HG02981 (cell line): ENCODE data around the gene CKMT1A.
A peak's percentile ranks its signal among the peaks of the same experiment; 100 is the strongest.
"Not testable (repeated sequence)": the region's sequence is repeated elsewhere in the genome, so short reads cannot be mapped to it uniquely, and the experiment has no call there.

Source experiments
- ATAC-seq: cut with Tn5 transposase; IDR thresholded peaks from one replicate; pipeline ENCODE4 v1.9.1; 2021; ENCODE audit warnings: mild to moderate bottlenecking, moderate library complexity; ENCODE audit not compliant: unreplicated experiment

CKMT1A gene

GRCh38 chr15:43693148-43694022 is at the start of gene CKMT1A:
Gene CKMT1A (plus strand): TSS chr15:43693859. CDS start chr15:43694051, 192 bp downstream.
- ATAC-seq = not testable (repeated sequence)

- no peak for ATAC-seq
Measured at GRCh38 chr15:43648649-43649429, 44.8 kb upstream of the CKMT1A start, which contains the start of gene CATSPER2. Gene CATSPER2 (minus strand): TSS chr15:43648844. CDS start chr15:43648061, 783 bp downstream.

DNA sequence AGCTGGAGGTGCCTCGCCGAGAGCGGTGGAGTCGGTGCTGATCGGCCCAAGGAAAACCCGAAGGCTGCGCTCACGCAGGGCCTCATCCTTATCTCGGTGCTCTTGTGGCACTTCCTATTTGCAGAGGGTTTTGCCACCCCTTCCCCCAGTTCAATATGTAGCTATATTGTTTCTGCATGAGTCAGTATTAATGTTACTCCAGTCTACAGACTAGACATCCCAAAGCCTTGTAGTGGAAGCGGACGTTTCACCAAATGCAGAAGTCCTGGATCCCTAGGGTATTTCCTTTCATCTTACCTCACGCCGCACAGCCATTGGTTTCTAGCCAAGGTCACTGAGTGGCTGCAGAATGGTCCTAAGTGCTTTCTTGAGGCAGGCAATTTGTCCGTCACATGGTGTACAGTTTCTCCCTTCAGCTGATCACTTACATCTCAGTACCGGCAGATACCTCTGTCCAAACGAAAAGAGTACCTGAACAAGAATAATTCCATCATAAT is 44.2 kb upstream of the CKMT1A start:
- ATAC-seq = not testable (repeated sequence)

DNA sequence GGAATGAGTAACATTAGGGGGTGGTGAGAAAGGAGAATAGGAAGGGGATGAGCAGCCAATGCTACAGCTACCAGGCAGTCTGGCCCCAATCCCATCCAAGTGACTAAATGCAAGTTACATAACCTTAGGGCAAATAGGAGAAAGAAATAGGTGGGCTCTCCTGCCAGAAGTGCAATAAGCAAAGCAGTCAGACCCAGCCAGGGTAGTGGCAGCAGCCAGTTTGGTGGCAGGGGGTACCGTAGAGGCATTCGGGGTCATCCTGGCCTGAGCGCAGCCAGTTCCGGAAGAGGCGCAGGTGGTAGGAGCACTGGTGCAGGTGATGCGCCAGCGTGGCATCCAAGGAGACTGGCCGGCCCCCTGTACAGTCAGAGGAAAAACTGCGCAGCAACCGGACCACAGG is 33.9 kb upstream of the CKMT1A start:
- not testable (repeated sequence) for ATAC-seq

DNA sequence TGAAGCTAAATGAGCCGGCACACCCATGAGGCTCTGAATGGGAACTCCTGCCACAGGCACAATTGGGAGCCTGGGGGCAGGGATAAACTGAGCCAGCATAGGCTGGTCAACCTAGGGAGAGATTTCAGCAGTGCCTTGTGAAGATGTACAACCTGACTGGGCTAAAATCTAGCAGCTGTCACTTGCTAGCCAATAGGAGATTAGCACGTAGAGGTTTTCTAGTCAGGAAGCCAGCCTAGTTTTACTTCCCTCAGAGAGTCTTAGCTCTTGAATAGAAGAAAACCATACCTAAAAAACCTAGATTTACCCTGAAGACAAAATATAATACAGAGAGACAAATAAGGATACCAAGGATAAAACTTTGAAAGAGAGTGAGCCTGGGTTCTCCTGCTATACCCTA is 31.4 kb upstream of the CKMT1A start:
- ATAC-seq = not testable (repeated sequence)

DNA sequence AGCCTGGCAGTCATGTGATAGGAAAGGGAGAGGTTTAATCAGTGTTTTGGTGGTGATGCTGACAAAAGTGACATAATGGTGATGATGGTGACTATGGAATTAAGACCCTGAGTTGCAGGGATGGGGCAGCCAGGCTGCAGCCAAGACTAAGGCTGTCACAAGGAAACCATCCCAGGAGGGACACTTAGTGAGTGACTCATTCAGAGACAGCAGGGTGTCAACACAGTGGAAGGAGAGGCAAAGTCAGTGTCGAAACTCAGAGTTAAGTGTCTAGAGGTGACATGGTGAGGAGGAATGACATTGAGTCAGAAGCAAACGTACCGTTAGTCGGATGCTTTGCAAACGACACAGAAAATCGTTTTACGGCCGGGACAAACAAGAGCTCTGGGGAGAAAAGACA is 30.3 kb upstream of the CKMT1A start:
- ATAC-seq = not testable (repeated sequence)

DNA sequence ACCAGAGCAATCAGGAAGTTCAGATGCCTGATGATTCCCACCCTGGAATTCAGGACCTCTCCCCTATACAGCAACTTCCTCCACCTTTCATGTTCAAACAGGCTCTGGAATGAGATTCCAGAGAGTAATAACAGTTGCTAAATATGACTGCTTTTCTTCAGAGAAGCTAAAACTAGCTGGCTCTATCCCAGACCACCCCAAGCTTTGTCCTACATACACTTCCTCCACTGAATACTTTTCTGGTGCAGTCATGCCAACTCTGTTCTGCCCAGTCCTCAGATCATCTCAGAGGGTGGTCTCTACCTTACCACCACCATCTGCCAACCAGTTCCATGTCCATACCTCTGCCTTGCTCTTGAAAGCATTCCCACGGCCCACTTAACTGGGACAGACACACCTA is 27.5 kb upstream of the CKMT1A start:
- not testable (repeated sequence) for ATAC-seq

DNA sequence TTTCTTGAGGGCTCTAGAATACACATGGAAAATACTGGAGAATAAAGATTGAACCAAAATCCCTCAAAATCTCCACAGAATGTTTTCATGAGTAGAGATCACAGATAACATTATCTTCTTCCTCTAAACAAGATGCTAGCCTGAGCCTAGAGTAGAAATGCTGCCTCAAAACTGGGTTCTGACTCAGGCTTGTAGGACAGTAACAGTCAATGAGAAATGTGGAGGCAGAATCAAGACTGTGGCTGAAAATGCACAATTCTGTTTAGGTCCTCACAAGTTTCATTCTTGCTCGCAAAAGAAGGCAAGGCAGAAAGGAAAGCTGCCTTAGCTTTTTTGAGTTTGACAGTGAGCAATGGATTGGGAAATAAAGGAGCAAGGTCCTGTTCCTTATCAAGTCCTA is 19.5 kb upstream of the CKMT1A start:
- ATAC-seq = not testable (repeated sequence)

DNA sequence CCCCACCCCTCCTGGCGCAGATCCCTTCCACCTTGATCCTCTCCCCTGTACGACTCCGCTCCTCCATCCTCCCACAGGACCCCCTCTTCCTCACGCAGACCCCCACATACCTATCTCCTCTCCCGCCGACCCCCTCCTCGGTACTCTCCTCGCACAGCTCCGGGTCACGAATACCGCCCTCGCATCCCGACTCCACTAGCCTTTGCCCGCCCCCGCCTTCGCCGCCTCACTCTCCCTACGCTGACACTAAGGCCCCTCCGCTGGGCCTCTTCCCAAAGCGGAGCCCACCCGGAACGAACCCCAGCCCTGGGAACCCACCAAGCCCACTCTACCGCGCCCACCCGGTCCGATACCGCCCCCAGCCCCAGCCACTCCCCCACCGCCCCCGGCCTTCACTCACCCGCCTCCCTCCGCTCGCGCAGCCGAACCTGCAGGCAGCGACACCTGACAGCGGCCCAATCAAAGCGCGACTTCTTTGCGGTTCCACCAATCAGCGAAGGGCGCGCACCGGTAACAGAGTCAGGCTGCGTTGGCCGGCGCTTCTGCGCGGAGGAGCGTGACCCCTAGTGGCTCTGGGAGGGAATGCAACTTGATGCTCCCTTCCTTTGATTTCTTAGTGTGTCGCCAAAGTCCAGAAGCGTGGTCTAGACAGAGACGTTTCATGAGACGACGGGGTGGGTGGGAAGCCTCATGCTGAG is 3.9 kb upstream of the CKMT1A start:
- ATAC-seq = peak; percentile 94

DNA sequence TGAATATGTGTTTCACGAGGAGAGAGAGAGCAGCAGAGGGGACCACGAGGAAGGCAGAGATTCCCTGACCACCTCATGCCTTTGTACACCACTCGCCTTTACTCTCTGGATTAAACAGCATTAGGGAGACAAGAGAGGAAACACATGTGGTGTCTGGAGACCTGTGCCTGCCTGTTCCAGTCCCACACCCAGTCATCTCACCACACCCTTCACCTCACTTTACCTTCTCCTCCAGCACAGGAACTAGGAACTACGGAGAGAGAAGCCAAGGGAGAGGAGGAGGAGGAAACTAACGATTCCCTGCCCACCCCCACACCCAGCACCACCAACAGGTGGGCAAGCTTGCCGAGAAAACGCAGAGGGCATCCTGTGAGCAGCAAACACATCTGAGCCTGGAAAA is 980 bp upstream of the CKMT1A start:
- not testable (repeated sequence) for ATAC-seq

- ATAC-seq = no peak
Measured at GRCh38 chr15:43702174-43702573, 8.5 kb downstream of the CKMT1A start.

- no peak for ATAC-seq
Measured at GRCh38 chr15:43702701-43703424, 9.2 kb downstream of the CKMT1A start.

DNA sequence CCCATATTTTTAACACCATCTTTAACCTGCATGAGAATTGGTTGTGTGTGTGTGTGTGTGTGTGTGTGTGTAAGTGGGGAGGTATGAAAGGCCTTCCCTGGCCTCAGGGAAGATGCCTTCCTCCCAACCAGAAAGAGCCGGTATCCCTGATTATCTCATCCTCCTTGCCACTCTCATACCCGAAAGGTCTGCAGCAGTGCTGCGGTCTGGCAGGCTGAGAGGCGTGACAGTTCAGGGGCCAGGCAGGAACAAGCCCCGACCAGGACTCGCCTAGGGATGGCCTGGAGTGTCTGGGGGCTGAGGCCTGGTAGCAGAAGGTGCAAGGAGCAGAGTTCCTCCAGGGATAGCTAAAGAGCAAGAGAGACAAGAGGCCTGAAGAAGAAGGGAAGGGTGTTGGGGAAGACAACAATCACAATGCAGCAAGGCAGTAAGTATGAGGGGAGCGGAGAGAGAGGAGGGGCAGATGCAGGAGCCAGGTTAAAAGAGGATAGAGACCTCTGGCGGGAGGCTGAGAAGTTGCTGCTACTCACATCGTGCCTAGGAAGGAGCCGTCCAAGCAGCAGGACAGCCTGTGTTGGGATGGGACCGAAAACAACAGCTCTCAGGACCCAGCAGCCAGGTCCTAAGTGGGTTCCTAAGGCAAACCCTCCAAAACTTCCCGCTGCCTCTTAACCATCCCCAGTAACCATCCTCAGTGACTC is 16.9 kb downstream of the CKMT1A start:
- not testable (repeated sequence) for ATAC-seq

DNA sequence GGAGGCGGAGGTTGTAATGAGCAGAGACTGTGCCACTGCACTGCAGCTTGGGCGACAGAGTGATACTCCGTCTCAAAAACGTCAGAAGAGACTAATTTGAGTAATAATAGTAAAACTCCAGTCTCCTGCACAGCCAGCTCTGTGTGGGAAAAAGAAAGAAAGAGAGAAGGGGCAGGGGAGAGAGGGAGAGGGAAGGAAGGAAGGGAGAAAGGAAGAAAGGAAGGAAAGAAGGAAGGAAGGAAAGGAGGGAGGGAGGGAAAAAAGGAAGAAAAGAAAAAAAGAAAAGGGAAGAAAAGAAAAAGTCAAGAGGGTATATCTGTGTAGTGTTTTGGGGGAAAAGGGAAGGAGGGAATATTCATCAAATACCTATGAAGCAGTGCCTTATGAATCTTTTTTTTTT is 29.5 kb downstream of the CKMT1A start:
- ATAC-seq = no peak

DNA sequence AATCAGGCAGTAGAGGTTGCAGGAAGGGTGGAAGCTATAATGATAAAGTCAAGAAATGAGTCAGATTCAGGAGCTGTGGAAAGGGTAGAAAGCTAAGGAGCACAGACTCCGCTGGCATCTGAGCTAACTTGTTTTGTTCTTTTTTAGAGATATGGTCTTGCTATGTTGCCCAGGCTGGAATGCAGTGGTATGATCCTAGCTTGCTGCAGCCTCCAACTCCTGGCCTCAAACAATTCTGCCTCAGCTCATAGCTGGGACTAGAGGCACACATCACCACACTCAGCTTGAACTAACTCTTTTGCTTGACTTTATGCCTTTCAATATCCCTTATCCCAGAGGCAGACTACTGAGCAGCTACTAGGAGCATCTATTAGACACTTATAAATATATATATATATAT is 32.6 kb downstream of the CKMT1A start:
- ATAC-seq = not testable (repeated sequence)

- ATAC-seq = not testable (repeated sequence)
Measured at GRCh38 chr15:43728053-43728725, 34.5 kb downstream of the CKMT1A start.

GRCh38 chr15:43735416-43735815 is 41.8 kb downstream of the CKMT1A start:
- ATAC-seq = no peak

GRCh38 chr15:43746245-43746902 is 52.7 kb downstream of the CKMT1A start, which contains the start of gene PDIA3:
Gene PDIA3 (plus strand): TSS chr15:43746438. CDS start chr15:43746540, 102 bp downstream.
- peak; percentile 70 for ATAC-seq
